HG02970 (cell line): ENCODE data around the gene LTBP1.
"Not testable (repeated sequence)": the region's sequence is repeated elsewhere in the genome, so short reads cannot be mapped to it uniquely, and the experiment has no call there.

Experiments used
- ATAC-seq: cut with Tn5 transposase; IDR thresholded peaks from one replicate; pipeline ENCODE4 v1.9.1; 2021; ENCODE audit warnings: mild to moderate bottlenecking, moderate library complexity, moderate number of reproducible peaks; ENCODE audit not compliant: unreplicated experiment, low FRiP score

LTBP1 gene

GRCh38 chr2:33214436-33214835 is 267.7 kb downstream of the LTBP1 start:
- no peak for ATAC-seq

GRCh38 chr2:33214857-33215256 is 268.1 kb downstream of the LTBP1 start:
- no peak for ATAC-seq

GRCh38 chr2:33215299-33215698 is 268.5 kb downstream of the LTBP1 start:
- no peak for ATAC-seq

- no peak for ATAC-seq
Observed at GRCh38 chr2:33215983-33216382, 269.2 kb downstream of the LTBP1 start.

GRCh38 chr2:33216508-33217182 is 269.9 kb downstream of the LTBP1 start:
- ATAC-seq: no peak

- ATAC-seq: no peak
Observed at GRCh38 chr2:33217406-33217805, 270.7 kb downstream of the LTBP1 start.

GRCh38 chr2:33219114-33219513 is 272.4 kb downstream of the LTBP1 start:
- no peak for ATAC-seq

- ATAC-seq: no peak
Observed at GRCh38 chr2:33219850-33220275, 273.1 kb downstream of the LTBP1 start.

GRCh38 chr2:33220533-33220932 is 273.8 kb downstream of the LTBP1 start:
- no peak for ATAC-seq

GRCh38 chr2:33221046-33221784 is 274.5 kb downstream of the LTBP1 start:
- no peak for ATAC-seq

- no peak for ATAC-seq
Observed at GRCh38 chr2:33222309-33222708, 275.6 kb downstream of the LTBP1 start.

- ATAC-seq: no peak
Observed at GRCh38 chr2:33223856-33224255, 277.1 kb downstream of the LTBP1 start.

- no peak for ATAC-seq
Observed at GRCh38 chr2:33225350-33225749, 278.6 kb downstream of the LTBP1 start.

GRCh38 chr2:33226546-33226945 is 279.8 kb downstream of the LTBP1 start:
- ATAC-seq: no peak

- ATAC-seq: no peak
Observed at GRCh38 chr2:33229646-33230045, 282.9 kb downstream of the LTBP1 start.

GRCh38 chr2:33230195-33230594 is 283.4 kb downstream of the LTBP1 start:
- ATAC-seq: no peak

- no peak for ATAC-seq
Observed at GRCh38 chr2:33230842-33231241, 284.1 kb downstream of the LTBP1 start.

- ATAC-seq: not testable (repeated sequence)
Observed at GRCh38 chr2:33235559-33235958, 288.8 kb downstream of the LTBP1 start.

GRCh38 chr2:33236482-33237385 is 290.0 kb downstream of the LTBP1 start:
- ATAC-seq: no peak

- ATAC-seq: no peak
Observed at GRCh38 chr2:33238111-33238510, 291.4 kb downstream of the LTBP1 start.

GRCh38 chr2:33240178-33240577 is 293.4 kb downstream of the LTBP1 start:
- ATAC-seq: no peak
